ENCODE data around the gene SERPINA6. TPM values are rescaled to one million over a fixed set of nuclear protein-coding genes. Genes with fewer than 3 reads are reported as not detected.

SERPINA6 gene
- total and polyA plus RNA-seq, 2 donors (not counting 1 experiment from before 2014, with no cell fraction given) = not detected

GRCh38 chr14:94338023-94338422 lies 14.9 kb upstream of the SERPINA6 start:
- DNase-seq (ENCODE audit: low read depth in 2 of 2) = no peak
- Histone ChIP-seq H3K27ac (ENCODE audit: insufficient read depth, low read length) (no peak overlapping the region), H3K4me1 (ENCODE audit: control insufficient read depth, extremely low read depth, insufficient read depth, low read length) (no peaks in the 10 kb centered on the region), H3K4me2 (ENCODE audit: extremely low read depth, insufficient read depth, low read length) (no peak overlapping the region), H3K9me3 (ENCODE audit: control insufficient read depth, insufficient read depth, low read depth, low read length) (no peaks in the 10 kb centered on the region), H3K36me3 (ENCODE audit: control insufficient read depth, insufficient read depth, low read length) (no peaks in the 10 kb centered on the region), H4K20me1 (ENCODE audit: control insufficient read depth, extremely low read depth, insufficient read depth, low read length) (no peaks in the 10 kb centered on the region), H3K4me3 (replicated peaks in 1 of 4; ENCODE audit: control extremely low read depth in 1 of 4, insufficient read depth in 1 of 4, low read depth in 3 of 4, low read length in 4 of 4) (no peak overlapping the region), H3K27me3 (ENCODE audit: control insufficient read depth, insufficient read depth, low read length) (no peaks in the 10 kb centered on the region), H2AFZ (ENCODE audit: low read length) (no peak overlapping the region), H3K79me2 (ENCODE audit: control insufficient read depth, insufficient read depth, low read length) (no peaks in the 10 kb centered on the region), H3K9ac (ENCODE audit: insufficient read depth, low read length) (no peak overlapping the region)
- TF ChIP-seq, protein P1, sequence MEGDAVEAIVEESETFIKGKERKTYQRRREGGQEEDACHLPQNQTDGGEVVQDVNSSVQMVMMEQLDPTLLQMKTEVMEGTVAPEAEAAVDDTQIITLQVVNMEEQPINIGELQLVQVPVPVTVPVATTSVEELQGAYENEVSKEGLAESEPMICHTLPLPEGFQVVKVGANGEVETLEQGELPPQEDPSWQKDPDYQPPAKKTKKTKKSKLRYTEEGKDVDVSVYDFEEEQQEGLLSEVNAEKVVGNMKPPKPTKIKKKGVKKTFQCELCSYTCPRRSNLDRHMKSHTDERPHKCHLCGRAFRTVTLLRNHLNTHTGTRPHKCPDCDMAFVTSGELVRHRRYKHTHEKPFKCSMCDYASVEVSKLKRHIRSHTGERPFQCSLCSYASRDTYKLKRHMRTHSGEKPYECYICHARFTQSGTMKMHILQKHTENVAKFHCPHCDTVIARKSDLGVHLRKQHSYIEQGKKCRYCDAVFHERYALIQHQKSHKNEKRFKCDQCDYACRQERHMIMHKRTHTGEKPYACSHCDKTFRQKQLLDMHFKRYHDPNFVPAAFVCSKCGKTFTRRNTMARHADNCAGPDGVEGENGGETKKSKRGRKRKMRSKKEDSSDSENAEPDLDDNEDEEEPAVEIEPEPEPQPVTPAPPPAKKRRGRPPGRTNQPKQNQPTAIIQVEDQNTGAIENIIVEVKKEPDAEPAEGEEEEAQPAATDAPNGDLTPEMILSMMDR (conservative IDR thresholded peaks at IDR 0.05 in 1 of 2, IDR thresholded peaks at IDR 0.05 in 1 of 2; ENCODE audit: low read depth in 1 of 2, low read length in 2 of 2) = no peak
- TF ChIP-seq EZH2 (IDR thresholded peaks at IDR 0.05; ENCODE audit: low read length, missing control alignments) = no peak

- TF ChIP-seq, protein P1 (conservative IDR thresholded peaks at IDR 0.05 in 1 of 2, IDR thresholded peaks at IDR 0.05 in 1 of 2; ENCODE audit: low read depth in 1 of 2, low read length in 2 of 2) = no peak
- no peak for TF ChIP-seq EZH2 (IDR thresholded peaks at IDR 0.05; ENCODE audit: low read length, missing control alignments)
- Histone ChIP-seq H3K9ac (ENCODE audit: insufficient read depth, low read length) (no peak overlapping the region), H3K4me2 (ENCODE audit: extremely low read depth, insufficient read depth, low read length) (no peak overlapping the region), H2AFZ (ENCODE audit: low read length) (no peak overlapping the region), H3K4me1 (ENCODE audit: control insufficient read depth, extremely low read depth, insufficient read depth, low read length) (no peaks in the 10 kb centered on the region), H3K27me3 (ENCODE audit: control insufficient read depth, insufficient read depth, low read length) (no peaks in the 10 kb centered on the region), H3K27ac (ENCODE audit: insufficient read depth, low read length) (no peak overlapping the region), H3K36me3 (ENCODE audit: control insufficient read depth, insufficient read depth, low read length) (no peaks in the 10 kb centered on the region), H3K9me3 (ENCODE audit: control insufficient read depth, insufficient read depth, low read depth, low read length) (no peaks in the 10 kb centered on the region), H3K79me2 (ENCODE audit: control insufficient read depth, insufficient read depth, low read length) (no peaks in the 10 kb centered on the region), H4K20me1 (ENCODE audit: control insufficient read depth, extremely low read depth, insufficient read depth, low read length) (no peaks in the 10 kb centered on the region), H3K4me3 (replicated peaks in 1 of 4; ENCODE audit: control extremely low read depth in 1 of 4, insufficient read depth in 1 of 4, low read depth in 3 of 4, low read length in 4 of 4) (no peak overlapping the region)
- DNase-seq (ENCODE audit: low read depth in 2 of 2) = peak; percentile 32 to 49
These were observed 14.1 kb upstream of the SERPINA6 start for GRCh38 chr14:94337274-94337673.

DNA sequence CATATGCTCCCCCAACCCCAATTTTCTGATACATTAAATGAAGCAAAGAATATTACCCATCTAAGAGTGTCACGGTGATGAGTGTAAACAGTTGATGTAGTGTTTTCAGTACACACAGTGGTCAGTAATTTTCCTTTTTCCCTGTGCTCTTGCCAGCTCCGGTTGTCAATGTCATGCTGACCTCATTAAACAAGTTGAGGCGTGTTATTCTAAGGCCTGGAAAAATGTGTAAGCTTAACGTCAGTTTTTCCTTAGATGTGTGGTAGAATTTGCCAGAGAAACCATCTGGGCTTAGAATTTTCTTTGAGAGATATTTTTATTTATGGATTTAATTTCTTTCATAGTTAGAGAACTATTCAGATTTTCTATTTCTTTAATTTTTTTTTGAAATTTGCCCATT lies 11.7 kb upstream of the SERPINA6 start:
- H3K36me3 ChIP-seq (ENCODE audit: control insufficient read depth, insufficient read depth, low read length) = no peaks in the 10 kb centered on the region
- H3K9ac ChIP-seq (ENCODE audit: insufficient read depth, low read length) = no peak overlapping the region
- H3K4me3 ChIP-seq (replicated peaks in 1 of 4; ENCODE audit: control extremely low read depth in 1 of 4, insufficient read depth in 1 of 4, low read depth in 3 of 4, low read length in 4 of 4) = no peak overlapping the region
- H2AFZ ChIP-seq (ENCODE audit: low read length) = no peak overlapping the region
- H3K27me3 ChIP-seq (ENCODE audit: control insufficient read depth, insufficient read depth, low read length) = no peaks in the 10 kb centered on the region
- H3K79me2 ChIP-seq (ENCODE audit: control insufficient read depth, insufficient read depth, low read length) = no peaks in the 10 kb centered on the region
- H4K20me1 ChIP-seq (ENCODE audit: control insufficient read depth, extremely low read depth, insufficient read depth, low read length) = no peaks in the 10 kb centered on the region
- H3K9me3 ChIP-seq (ENCODE audit: control insufficient read depth, insufficient read depth, low read depth, low read length) = no peaks in the 10 kb centered on the region
- peak; percentile 9 to 23 for DNase-seq (ENCODE audit: low read depth in 2 of 2)
- no peak overlapping the region for H3K4me2 ChIP-seq (ENCODE audit: extremely low read depth, insufficient read depth, low read length)
- TF ChIP-seq EZH2 (IDR thresholded peaks at IDR 0.05; ENCODE audit: low read length, missing control alignments) = no peak
- H3K27ac ChIP-seq (ENCODE audit: insufficient read depth, low read length) = no peak overlapping the region
- no peaks in the 10 kb centered on the region for H3K4me1 ChIP-seq (ENCODE audit: control insufficient read depth, extremely low read depth, insufficient read depth, low read length)
